Measurements from ENCODE around the gene PKIB. TPM values are rescaled to one million over a fixed set of nuclear protein-coding genes. Genes with fewer than 3 reads are reported as not detected.
"Not testable (repeated sequence)": the region's sequence is repeated elsewhere in the genome, so short reads cannot be mapped to it uniquely, and the experiment has no call there.

PKIB gene
- polyA plus RNA-seq, 4 donors, result 6.5 to 80.5 (median 54.9) TPM

- 84 to 95% (median 88%) methylated on average over 6 of the region's 6 CpGs for WGBS, 3 donors
- H3K4me3 ChIP-seq (ENCODE audit: low read depth in 1 of 3, low read length in 3 of 3), result no peak overlapping the region
- H3K36me3 ChIP-seq (ENCODE audit: control insufficient read depth in 3 of 3, insufficient read depth in 2 of 3, low read depth in 1 of 3, low read length in 3 of 3), result no peaks in the 10 kb centered on the region
- H3K9me3 ChIP-seq (ENCODE audit: control insufficient read depth in 2 of 2, insufficient read depth in 1 of 2, low read depth in 1 of 2, low read length in 1 of 2), result no peaks in the 10 kb centered on the region
- H3K27ac ChIP-seq (ENCODE audit: low read depth in 1 of 3, low read length in 2 of 3), result no peak overlapping the region
- FAIRE-seq (no peak), DNase-seq (no peak)
- peaks cover 0 to 14% (median 2%) of the 10 kb centered on the region in 3 donors for H3K4me1 ChIP-seq (ENCODE audit: control insufficient read depth in 3 of 3, insufficient read depth in 2 of 3, low read depth in 1 of 3, low read length in 2 of 3)
- no peaks in the 10 kb centered on the region for H3K27me3 ChIP-seq (ENCODE audit: control insufficient read depth in 3 of 3, insufficient read depth in 3 of 3, low read length in 3 of 3)
These were observed 40.9 kb upstream of the PKIB start for GRCh38 chr6:122569230-122569771.

GRCh38 chr6:122571888-122572287, 38.3 kb upstream of the PKIB start:
- WGBS, 3 donors, result 51 to 59% (median 52%) methylated on average over 2 of the region's 2 CpGs
- no peaks in the 10 kb centered on the region for H3K36me3 ChIP-seq (ENCODE audit: control insufficient read depth in 3 of 3, insufficient read depth in 2 of 3, low read depth in 1 of 3, low read length in 3 of 3)
- no peaks in the 10 kb centered on the region for H3K27me3 ChIP-seq (ENCODE audit: control insufficient read depth in 3 of 3, insufficient read depth in 3 of 3, low read length in 3 of 3)
- H3K4me3 ChIP-seq (ENCODE audit: low read depth in 1 of 3, low read length in 3 of 3), result no peak overlapping the region
- peaks cover 0 to 14% (median 2%) of the 10 kb centered on the region in 3 donors for H3K4me1 ChIP-seq (ENCODE audit: control insufficient read depth in 3 of 3, insufficient read depth in 2 of 3, low read depth in 1 of 3, low read length in 2 of 3)
- peak; percentile 78 for FAIRE-seq
- DNase-seq, result peak; percentile 15 to 27
- no peaks in the 10 kb centered on the region for H3K9me3 ChIP-seq (ENCODE audit: control insufficient read depth in 2 of 2, insufficient read depth in 1 of 2, low read depth in 1 of 2, low read length in 1 of 2)
- no peak overlapping the region for H3K27ac ChIP-seq (ENCODE audit: low read depth in 1 of 3, low read length in 2 of 3)

GRCh38 chr6:122576888-122577287, 33.3 kb upstream of the PKIB start:
- H3K4me1 ChIP-seq (ENCODE audit: control insufficient read depth in 3 of 3, insufficient read depth in 2 of 3, low read depth in 1 of 3, low read length in 2 of 3), result no peaks in the 10 kb centered on the region
- no peaks in the 10 kb centered on the region for H3K36me3 ChIP-seq (ENCODE audit: control insufficient read depth in 3 of 3, insufficient read depth in 2 of 3, low read depth in 1 of 3, low read length in 3 of 3)
- H3K27me3 ChIP-seq (ENCODE audit: control insufficient read depth in 3 of 3, insufficient read depth in 3 of 3, low read length in 3 of 3), result no peaks in the 10 kb centered on the region
- no peak overlapping the region for H3K27ac ChIP-seq (ENCODE audit: low read depth in 1 of 3, low read length in 2 of 3)
- DNase-seq, result no peak
- H3K9me3 ChIP-seq (ENCODE audit: control insufficient read depth in 2 of 2, insufficient read depth in 1 of 2, low read depth in 1 of 2, low read length in 1 of 2), result peaks cover 0 to 2% of the 10 kb centered on the region in 2 donors
- H3K4me3 ChIP-seq (ENCODE audit: low read depth in 1 of 3, low read length in 3 of 3), result no peak overlapping the region
- 95 to 96% (median 95%) methylated on average over 2 of the region's 2 CpGs for WGBS, 3 donors
- no peak for FAIRE-seq

- FAIRE-seq (no peak), DNase-seq (no peak)
- H3K27ac ChIP-seq (ENCODE audit: low read depth in 1 of 3, low read length in 2 of 3), result no peak overlapping the region
- H3K27me3 ChIP-seq (ENCODE audit: control insufficient read depth in 3 of 3, insufficient read depth in 3 of 3, low read length in 3 of 3), result no peaks in the 10 kb centered on the region
- H3K4me1 ChIP-seq (ENCODE audit: control insufficient read depth in 3 of 3, insufficient read depth in 2 of 3, low read depth in 1 of 3, low read length in 2 of 3), result no peaks in the 10 kb centered on the region
- no peaks in the 10 kb centered on the region for H3K36me3 ChIP-seq (ENCODE audit: control insufficient read depth in 3 of 3, insufficient read depth in 2 of 3, low read depth in 1 of 3, low read length in 3 of 3)
- peaks cover 0 to 2% of the 10 kb centered on the region in 2 donors for H3K9me3 ChIP-seq (ENCODE audit: control insufficient read depth in 2 of 2, insufficient read depth in 1 of 2, low read depth in 1 of 2, low read length in 1 of 2)
- H3K4me3 ChIP-seq (ENCODE audit: low read depth in 1 of 3, low read length in 3 of 3), result no peak overlapping the region
- 92 to 97% (median 96%) methylated on average over 1 of the region's 1 CpG for WGBS, 3 donors
These were observed 31.2 kb upstream of the PKIB start for GRCh38 chr6:122578961-122579360.

- no peak for FAIRE-seq
These were observed 29.5 kb upstream of the PKIB start for GRCh38 chr6:122580737-122581136.

GRCh38 chr6:122589115-122589514, 21.1 kb upstream of the PKIB start:
- FAIRE-seq, result no peak

More at GRCh38 chr6:122580737-122581136, 29.5 kb upstream of the PKIB start:
- H3K9me3 ChIP-seq (ENCODE audit: control insufficient read depth in 2 of 2, insufficient read depth in 1 of 2, low read depth in 1 of 2, low read length in 1 of 2), result peaks cover 0 to 2% of the 10 kb centered on the region in 2 donors
- no peak for DNase-seq
- H3K4me1 ChIP-seq (ENCODE audit: control insufficient read depth in 3 of 3, insufficient read depth in 2 of 3, low read depth in 1 of 3, low read length in 2 of 3), result no peaks in the 10 kb centered on the region
- no peaks in the 10 kb centered on the region for H3K27me3 ChIP-seq (ENCODE audit: control insufficient read depth in 3 of 3, insufficient read depth in 3 of 3, low read length in 3 of 3)
- no peak overlapping the region for H3K27ac ChIP-seq (ENCODE audit: low read depth in 1 of 3, low read length in 2 of 3)
- H3K36me3 ChIP-seq (ENCODE audit: control insufficient read depth in 3 of 3, insufficient read depth in 2 of 3, low read depth in 1 of 3, low read length in 3 of 3), result no peaks in the 10 kb centered on the region
- 52 to 58% (median 57%) methylated on average over 3 of the region's 3 CpGs for WGBS, 3 donors
- no peak overlapping the region for H3K4me3 ChIP-seq (ENCODE audit: low read depth in 1 of 3, low read length in 3 of 3)

GRCh38 chr6:122598295-122598694, 11.9 kb upstream of the PKIB start:
- H3K4me3 ChIP-seq (ENCODE audit: low read depth in 1 of 3, low read length in 3 of 3); H3K27ac ChIP-seq (ENCODE audit: low read depth in 1 of 3, low read length in 2 of 3); H3K36me3 ChIP-seq (ENCODE audit: control insufficient read depth in 3 of 3, insufficient read depth in 2 of 3, low read depth in 1 of 3, low read length in 3 of 3); DNase-seq; H3K4me1 ChIP-seq (ENCODE audit: control insufficient read depth in 3 of 3, insufficient read depth in 2 of 3, low read depth in 1 of 3, low read length in 2 of 3); H3K27me3 ChIP-seq (ENCODE audit: control insufficient read depth in 3 of 3, insufficient read depth in 3 of 3, low read length in 3 of 3); FAIRE-seq: not testable (repeated sequence)
- peaks cover 0 to 16% of the 10 kb centered on the region in 2 donors for H3K9me3 ChIP-seq (ENCODE audit: control insufficient read depth in 2 of 2, insufficient read depth in 1 of 2, low read depth in 1 of 2, low read length in 1 of 2)
- 62 to 75% (median 70%) methylated on average over 2 of the region's 2 CpGs for WGBS, 3 donors

More at GRCh38 chr6:122589115-122589514, 21.1 kb upstream of the PKIB start:
- Histone ChIP-seq H3K27me3 (ENCODE audit: control insufficient read depth in 3 of 3, insufficient read depth in 3 of 3, low read length in 3 of 3) (no peaks in the 10 kb centered on the region), H3K4me3 (ENCODE audit: low read depth in 1 of 3, low read length in 3 of 3) (no peak overlapping the region), H3K36me3 (ENCODE audit: control insufficient read depth in 3 of 3, insufficient read depth in 2 of 3, low read depth in 1 of 3, low read length in 3 of 3) (no peaks in the 10 kb centered on the region), H3K27ac (ENCODE audit: low read depth in 1 of 3, low read length in 2 of 3) (no peak overlapping the region), H3K9me3 (ENCODE audit: control insufficient read depth in 2 of 2, insufficient read depth in 1 of 2, low read depth in 1 of 2, low read length in 1 of 2) (no peaks in the 10 kb centered on the region), H3K4me1 (ENCODE audit: control insufficient read depth in 3 of 3, insufficient read depth in 2 of 3, low read depth in 1 of 3, low read length in 2 of 3) (no peaks in the 10 kb centered on the region)
- DNase-seq, result no peak
- WGBS, 3 donors, result 96 to 98% (median 97%) methylated on average over 1 of the region's 1 CpG

- FAIRE-seq (no peak), DNase-seq (no peak)
- Histone ChIP-seq H3K36me3 (ENCODE audit: control insufficient read depth in 3 of 3, insufficient read depth in 2 of 3, low read depth in 1 of 3, low read length in 3 of 3) (no peaks in the 10 kb centered on the region), H3K27me3 (ENCODE audit: control insufficient read depth in 3 of 3, insufficient read depth in 3 of 3, low read length in 3 of 3) (no peaks in the 10 kb centered on the region), H3K27ac (ENCODE audit: low read depth in 1 of 3, low read length in 2 of 3) (no peak overlapping the region), H3K4me1 (ENCODE audit: control insufficient read depth in 3 of 3, insufficient read depth in 2 of 3, low read depth in 1 of 3, low read length in 2 of 3) (no peaks in the 10 kb centered on the region), H3K4me3 (ENCODE audit: low read depth in 1 of 3, low read length in 3 of 3) (no peak overlapping the region), H3K9me3 (ENCODE audit: control insufficient read depth in 2 of 2, insufficient read depth in 1 of 2, low read depth in 1 of 2, low read length in 1 of 2) (no peaks in the 10 kb centered on the region)
These were observed 5.5 kb upstream of the PKIB start for GRCh38 chr6:122604676-122605075.
